Astrocyte of the spinal cord (primary cell): ENCODE data around the gene PPRC1.

ENCODE experiments used
- DNase-seq: peaks from one replicate; pipeline ENCODE4 v3.0.0; 2011; ENCODE audit warnings: low read depth, low spot score
- H3K4me3 ChIP-seq: 2 replicates; pipeline ENCODE4 v1.5.1; 2011; ENCODE audit warnings: low read depth, mild to moderate bottlenecking, low read length, moderate library complexity
- CTCF ChIP-seq: IDR thresholded peaks from 2 replicates; pipeline ENCODE4 v1.5.1; 2012; ENCODE audit warnings: low read depth, mild to moderate bottlenecking, low read length, inconsistent platforms
- in situ Hi-C: cut with HindIII; loops from 2 replicates; pipeline ENCODE4 v1.10.0; 2017; ENCODE audit warnings: low sequenced_read_pairs

The PPRC1 gene

GRCh38 chr10:102132563-102133372 is at the start of gene PPRC1:
Gene PPRC1, plus strand, starts transcription at chr10:102133040. Its CDS starts 29 bp downstream, at chr10:102133069.
- in situ Hi-C loops: no loop called here
- H3K4me3 ChIP-seq: peak within 1 kb of the TSS; percentile 98
- DNase-seq: peak; percentile 99
- TF ChIP-seq CTCF: peak; percentile 88

- in situ Hi-C loops: no loop called here
- no peak for TF ChIP-seq CTCF
- no peak overlapping the region for H3K4me3 ChIP-seq
- DNase-seq: no peak
Observed at GRCh38 chr10:102083541-102083940, 49.3 kb upstream of the PPRC1 start.

- in situ Hi-C loops: no loop called here
- DNase-seq: no peak
- TF ChIP-seq CTCF: no peak
- H3K4me3 ChIP-seq: no peak overlapping the region
Observed at GRCh38 chr10:102085336-102085735, 47.5 kb upstream of the PPRC1 start.

- TF ChIP-seq CTCF: no peak
- DNase-seq: no peak
- in situ Hi-C loops: no loop called here
- H3K4me3 ChIP-seq: no peak overlapping the region
Observed at GRCh38 chr10:102086196-102086595, 46.6 kb upstream of the PPRC1 start.

GRCh38 chr10:102090772-102091171 is 42.1 kb upstream of the PPRC1 start:
- no peak for DNase-seq
- TF ChIP-seq CTCF: no peak
- in situ Hi-C loops: no loop called here
- no peak overlapping the region for H3K4me3 ChIP-seq

GRCh38 chr10:102096449-102096848 is 36.4 kb upstream of the PPRC1 start:
- H3K4me3 ChIP-seq: no peak overlapping the region
- DNase-seq: no peak
- no peak for TF ChIP-seq CTCF
- in situ Hi-C loops: no loop called here
